ENCODE measurements around the gene LRP8.

LRP8 gene

DNA sequence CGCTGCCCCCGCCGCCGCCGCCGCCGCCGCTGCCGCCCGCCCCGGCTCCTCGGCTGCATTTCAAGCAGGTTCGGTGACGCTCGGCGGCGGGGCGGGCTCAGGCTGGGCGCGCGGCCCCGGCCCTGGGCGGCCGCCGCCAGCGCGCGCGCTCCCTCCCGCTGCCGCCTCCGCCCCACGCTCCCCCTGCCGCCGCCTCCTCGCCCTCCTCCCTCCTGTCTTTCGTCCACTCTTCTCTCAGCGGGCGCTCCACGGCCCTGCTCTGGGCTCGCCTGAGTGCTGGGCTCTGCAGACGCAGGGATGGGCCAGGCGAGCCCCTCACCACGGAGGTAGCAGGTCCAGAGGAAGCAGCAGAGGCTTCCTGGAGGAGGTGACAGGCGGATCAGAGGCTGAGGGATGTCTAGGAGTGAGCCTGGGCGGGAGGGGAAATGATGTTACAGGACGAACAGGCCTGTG is at the start of gene LRP8:
TSS of gene LRP8 (minus strand) at position 62 of the 453 bp plus-strand sequence. CDS start 158 bp downstream, outside the sequence.
- peak; percentile 86 for DNase-seq (ENCODE audit: low spot score)

DNA sequence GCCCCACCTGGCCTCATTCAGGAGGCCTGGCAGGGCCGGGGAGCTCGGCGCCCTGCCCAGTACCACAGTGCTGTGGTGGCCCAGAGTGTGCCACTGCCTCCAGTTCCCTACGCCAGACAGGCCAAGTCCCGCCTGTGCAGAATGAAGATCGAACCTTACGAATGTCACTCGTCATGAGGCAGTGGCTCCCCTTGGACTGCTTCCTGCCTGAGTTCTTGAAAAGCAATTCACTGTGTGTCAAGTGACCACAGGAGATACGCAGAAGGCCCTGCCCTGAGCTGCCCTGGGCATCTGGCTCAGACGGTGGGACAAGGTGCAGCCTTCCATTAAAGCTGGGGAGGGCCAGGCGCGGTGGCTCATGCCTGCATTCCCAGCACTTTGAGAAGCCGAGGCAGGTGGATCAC is 49.6 kb upstream of the LRP8 start:
- peak; percentile 37 for DNase-seq (ENCODE audit: low spot score)

DNA sequence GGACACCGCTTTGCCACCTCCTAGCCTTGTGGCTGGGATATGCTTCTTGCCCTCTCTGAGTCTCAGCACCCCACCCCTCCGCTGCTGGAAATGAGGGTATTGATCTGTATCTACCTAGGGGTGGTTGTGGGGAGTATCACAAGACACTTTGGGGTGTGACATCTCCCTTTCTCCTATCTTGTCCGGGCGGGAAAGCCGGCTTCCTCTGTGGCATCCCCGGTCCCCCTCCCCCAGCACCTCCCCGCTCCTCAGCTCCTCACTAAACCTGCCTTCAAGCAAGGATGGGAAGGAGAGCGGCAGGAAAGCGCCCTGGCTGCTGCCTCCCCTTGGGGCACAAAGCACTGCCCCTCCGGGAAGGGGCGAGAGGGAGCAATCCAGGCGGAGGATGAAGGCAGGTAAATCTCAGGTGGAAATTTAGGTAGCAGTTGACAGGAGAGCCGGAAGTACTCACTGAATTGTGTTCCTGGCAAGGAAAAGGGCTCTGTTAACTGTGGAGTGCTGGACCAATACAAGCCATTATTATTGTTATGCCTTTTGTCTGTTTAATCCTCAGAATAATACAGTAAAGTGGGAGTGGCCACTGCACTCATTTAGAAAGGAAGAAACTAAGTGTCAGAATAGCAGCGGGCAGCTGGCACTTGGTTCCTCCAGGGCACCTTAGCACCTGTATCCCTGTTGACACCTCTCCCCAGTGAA is 49.0 kb upstream of the LRP8 start:
- peak; percentile 39 for DNase-seq (ENCODE audit: low spot score)

DNA sequence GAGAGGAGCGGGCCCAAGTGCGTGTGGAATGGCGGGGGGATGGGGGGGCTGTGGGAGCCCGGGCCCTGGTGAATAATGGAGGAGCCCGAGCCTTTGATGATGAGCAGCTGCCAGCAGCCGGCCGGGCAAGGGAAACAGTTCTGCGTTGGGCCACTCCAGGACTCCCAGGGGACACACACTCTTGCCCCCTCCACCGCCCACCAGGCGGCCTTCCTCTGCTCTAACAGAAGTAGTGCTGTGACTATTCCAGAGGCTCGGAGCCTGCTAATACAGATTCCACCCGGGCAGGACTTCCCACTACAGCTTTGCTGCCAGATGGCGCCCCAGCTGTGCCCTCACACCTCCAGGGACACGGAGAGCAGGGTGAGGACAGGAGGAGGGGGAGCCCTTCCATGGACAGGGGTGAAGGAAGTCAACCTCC is 48.2 kb upstream of the LRP8 start:
- DNase-seq (ENCODE audit: low spot score): peak; percentile 45

DNA sequence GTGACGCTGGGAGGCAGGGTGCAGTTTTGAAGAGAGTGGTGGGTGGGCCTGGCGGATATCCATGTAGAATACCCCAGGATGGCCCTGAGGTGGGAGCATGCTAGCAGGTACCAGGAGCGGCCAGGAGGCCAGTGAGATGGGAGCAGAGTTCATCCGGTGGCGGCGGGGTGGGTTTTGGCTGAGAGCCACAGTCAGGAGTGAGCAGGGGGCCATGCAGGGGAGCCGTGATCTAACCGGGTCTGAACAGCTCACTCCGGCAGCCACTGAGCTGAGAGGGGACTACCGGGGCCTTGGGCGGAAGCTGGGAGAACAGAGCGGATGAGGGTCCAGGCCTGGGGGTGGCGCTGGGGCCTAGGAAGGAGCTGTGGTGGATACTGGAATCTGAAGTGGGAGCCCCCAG is 47.6 kb upstream of the LRP8 start:
- peak; percentile 42 for DNase-seq (ENCODE audit: low spot score)

DNA sequence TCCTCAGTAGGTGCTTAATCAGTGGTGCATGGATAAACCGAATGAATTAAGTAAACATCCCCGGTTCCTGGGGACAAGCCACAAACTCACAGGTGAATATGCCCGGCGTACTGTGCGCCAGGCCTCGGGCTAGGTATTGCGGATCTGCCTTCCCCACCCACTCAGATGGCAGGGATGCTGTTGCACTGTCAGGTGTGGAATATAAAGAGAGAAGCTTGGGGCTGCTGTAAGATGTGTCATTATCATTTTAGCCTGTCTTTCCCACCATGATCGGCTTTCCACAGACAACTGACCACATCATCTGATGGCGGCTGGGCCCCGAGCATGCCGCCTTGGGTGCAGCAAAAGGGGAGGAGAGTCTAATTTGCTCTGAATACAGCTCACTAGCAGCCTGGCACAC is 45.4 kb upstream of the LRP8 start:
- DNase-seq (ENCODE audit: low spot score): peak; percentile 32

DNA sequence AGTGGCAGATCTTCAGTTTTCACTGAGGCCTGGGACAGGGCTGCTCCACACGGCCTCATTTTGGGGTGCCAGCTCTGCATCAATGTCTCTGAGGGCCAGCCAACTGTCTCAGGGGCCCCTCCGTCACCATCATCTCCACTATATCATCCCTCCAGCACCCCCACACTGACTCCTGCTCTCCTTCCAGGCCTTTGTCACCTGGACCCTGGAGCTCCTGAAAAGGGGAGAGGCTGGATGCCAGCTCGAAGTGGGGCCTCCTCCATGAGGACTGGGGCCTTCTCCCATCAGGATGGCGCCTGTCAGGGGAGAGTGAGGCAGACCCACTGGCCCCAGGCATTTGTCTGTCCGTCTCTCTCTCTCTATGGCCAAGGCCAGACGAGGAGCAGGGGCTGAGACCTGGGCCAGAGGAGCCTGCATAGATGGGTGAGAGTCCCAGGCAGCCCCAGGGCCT is 44.7 kb upstream of the LRP8 start:
- peak; percentile 29 for DNase-seq (ENCODE audit: low spot score)

DNA sequence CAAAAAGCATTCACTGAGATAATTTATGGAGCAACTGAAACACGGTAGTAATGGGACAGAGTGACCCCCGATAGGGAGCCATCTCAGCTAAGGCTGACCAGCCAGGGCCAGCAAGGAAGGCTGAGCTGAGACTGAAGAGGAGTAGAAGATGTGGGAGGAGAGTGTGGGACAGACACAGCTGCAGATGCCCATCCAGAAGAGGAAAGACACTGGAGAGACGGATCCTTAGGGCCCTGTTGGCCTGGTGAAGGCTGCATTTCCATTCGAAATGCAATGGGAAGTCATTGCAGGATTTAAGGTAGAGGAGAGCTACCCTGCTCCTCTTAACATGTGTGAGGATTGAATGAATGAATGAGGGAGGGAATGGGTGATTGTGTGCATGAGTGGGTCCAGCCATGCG is 44.0 kb upstream of the LRP8 start:
- peak; percentile 24 for DNase-seq (ENCODE audit: low spot score)

DNA sequence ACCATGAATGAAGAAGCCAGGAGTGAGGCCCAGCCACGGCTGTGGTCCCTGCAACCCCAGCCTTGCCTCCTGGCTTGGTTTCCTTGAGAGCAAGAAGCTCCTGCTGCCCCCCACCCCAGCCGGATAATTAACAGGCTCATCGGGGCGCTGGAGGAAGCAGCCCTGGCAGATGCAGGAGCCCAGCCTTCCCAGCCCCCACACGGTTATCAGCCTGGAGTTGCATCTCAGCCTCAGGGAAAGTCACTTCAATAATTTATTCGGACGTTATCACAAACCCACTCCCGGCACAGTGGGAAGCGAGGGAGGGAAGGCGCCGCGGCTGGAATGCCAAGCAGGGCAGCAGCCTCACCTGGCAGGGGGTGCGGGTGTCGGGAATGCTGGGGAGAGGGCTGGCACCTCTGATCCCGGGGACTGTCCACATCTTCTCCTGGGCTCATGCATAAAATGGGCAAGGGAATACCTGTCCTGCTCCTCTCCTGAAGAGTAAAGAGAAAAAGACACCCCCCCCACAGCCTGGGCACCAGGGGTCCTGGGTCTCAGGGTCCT is 43.3 kb upstream of the LRP8 start:
- peak; percentile 46 for DNase-seq (ENCODE audit: low spot score)

DNA sequence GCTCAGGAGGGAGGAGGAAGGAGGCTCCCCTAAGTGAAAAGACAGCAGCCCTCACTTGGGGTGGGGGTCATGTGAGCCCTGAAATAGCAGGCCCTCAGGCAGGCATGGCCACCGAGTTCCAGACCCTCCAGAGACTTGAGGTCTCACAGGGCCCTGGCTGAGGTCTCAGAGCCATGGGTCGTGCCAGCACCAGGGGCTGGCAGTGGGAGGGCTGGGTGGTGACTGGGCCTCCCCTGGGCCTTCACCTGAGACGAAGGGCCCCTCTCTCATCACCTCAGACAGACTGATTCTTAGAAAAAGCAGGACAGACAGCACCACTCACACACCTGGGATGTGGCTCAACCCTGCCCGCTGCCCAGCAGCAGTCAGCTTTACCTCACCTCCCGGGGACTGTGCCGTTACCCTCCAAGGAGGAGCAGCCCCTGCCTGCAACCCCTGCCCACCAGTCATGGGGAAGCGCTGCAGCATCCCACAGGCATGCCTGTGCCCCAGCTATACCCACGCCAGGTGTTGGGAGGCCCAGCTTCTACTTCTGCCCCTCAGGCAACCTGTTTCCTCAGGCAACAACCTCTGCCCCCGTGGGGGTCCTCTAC is 42.6 kb upstream of the LRP8 start:
- peak; percentile 37 for DNase-seq (ENCODE audit: low spot score)

DNA sequence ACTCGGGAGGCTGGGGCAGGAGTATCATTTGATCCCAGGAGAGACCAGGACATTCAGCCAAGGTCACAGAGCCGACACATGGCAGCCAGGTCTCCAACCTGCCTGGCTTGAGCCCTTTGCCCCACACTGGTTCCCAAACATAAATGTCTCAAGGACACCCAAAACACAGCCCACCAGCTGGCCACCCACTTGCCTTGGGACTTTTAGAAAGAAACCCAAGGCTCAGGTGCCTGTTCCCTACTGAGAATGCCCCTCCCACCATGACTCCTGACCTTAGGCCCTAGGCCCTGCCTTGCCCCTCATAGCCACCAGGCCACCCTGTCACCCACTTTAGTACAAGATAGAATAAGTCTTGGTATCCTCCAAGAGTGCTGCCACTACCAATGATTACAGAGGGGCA is 41.9 kb upstream of the LRP8 start:
- DNase-seq (ENCODE audit: low spot score): peak; percentile 29

DNA sequence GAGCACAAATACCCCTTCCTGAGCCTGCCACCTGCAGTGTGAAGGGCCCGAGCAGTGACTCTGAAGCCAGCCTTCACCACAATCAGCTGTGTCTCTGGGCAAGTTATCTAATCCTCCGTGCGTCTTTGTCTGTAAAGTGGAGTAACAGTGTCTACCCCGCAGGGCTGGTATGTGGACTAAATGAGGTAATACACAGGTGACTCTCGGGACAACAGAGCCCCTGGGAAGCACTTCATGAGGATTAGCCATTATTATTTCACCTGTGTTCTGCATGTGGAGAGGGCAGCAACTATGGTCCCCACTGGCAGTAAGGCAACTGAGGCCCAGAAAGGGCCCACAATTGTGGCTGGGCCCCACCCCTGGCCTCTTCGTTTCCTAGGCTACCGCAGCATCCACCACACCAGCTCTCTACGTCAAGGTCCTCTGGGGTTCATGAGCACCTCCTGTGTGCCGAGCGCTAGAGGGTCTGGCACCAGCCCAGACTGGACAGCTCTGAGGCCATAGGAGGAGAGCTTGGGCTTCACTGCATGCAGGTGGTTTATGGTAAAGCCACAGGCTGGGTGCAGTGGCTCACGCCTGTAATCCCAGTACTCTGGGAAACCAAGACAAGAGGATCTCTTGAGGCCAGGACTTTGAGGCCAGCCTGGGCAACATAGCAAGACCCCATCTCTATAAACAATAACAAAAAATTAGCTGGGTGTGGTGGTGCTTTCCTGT is 41.3 kb upstream of the LRP8 start:
- DNase-seq (ENCODE audit: low spot score): peak; percentile 39

DNA sequence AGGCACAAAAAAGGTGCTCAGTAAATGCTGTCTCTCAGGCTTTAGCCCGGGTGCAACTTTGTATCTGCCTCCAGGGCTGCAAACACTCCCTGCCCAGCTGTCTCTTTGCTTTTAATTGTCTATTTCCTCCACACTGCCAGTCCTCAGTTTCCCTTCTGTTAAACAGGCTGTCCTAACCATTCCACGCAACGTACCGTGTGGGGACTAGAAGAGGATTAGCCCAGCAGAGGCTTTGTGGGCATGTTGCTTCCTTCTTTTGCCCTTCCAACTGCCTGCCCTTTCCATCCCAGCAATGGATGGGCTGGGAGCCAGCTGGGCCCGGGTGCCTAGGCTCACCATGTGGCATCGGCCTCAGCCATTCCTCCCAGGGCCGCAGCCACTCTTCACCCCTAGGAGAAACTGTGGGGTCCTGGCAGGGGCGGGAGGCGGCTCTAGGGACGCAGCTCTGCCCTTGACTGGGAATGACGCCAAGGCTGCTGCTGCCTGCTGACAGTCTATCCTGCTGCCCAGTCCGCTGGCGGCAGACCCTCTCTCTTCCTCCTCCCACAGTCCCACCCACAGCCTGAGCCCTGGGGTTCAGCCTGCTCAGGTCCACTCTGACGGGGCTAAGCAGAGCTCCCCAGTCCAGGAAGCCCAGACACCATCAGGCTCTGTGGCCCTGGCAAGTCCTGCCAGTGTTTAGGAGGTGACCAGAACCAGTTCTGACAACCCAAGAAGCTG is 40.6 kb upstream of the LRP8 start:
- peak; percentile 45 for DNase-seq (ENCODE audit: low spot score)

DNA sequence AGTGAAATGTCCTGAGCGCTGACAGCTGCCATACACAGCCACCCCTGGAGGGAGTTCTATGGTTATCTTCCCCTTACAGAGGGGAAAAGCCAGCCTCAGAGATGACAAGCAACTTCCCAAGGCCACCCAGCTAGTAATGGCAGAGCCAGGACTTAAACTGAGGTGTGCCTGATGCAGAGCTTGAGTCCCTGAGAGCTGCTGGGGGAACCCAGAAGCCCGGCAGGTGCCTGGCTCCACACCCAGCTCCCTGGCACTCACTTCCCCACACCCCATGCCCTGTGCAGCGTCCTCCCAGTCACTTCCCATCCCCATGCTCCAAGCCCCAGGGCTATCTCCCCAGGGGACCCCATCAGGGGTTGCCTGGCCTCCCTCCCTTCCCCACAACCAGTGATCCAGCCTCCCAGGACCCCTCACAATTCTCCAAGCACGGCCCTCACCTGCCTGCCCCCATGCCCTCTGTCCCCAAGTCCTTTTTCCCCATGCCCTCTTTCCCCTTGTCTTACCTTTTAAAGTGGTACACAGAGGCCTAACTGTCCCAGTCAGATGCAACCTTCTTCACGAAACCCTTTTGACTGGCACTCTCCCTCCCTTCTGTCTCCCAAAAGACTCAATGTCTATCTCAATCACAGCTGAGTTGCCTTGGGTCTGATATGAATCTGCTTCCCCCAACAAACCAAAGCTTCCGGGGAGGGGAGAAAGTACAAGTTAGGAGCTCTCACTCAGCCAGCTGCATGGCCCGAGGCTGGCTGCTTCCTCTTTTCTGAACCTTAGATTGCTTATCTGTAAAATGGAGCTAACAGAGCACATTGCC is 39.8 kb upstream of the LRP8 start:
- DNase-seq (ENCODE audit: low spot score): peak; percentile 45

DNA sequence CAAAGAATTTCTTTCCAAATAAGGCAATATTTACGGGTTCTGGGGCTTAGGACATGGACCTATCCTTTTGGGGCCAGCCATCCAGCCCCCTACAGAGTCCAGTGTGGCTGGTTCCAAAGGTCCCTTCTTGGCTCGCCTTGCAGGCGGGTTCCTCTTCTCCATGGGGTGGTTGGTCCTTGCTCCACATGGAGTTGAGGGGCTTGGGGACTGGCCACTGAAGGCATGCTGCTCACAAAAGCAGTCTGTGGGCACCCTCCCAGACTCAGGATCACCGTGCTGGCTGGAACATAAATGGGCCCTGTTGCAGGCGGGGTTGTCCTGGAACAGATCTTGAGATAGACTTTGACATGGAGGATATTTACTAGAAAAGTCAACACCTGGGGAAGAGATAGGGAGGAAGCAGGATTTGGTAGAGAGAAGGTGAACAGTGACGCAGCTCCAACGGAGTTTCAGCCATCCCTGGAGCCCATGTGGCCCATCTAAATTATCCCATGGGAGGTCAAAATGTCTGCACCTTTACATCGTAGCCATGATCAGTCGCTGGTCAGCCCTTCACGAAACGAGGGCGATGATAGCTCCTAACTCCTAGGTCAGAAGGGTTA is 39.1 kb upstream of the LRP8 start:
- DNase-seq (ENCODE audit: low spot score): peak; percentile 21

DNA sequence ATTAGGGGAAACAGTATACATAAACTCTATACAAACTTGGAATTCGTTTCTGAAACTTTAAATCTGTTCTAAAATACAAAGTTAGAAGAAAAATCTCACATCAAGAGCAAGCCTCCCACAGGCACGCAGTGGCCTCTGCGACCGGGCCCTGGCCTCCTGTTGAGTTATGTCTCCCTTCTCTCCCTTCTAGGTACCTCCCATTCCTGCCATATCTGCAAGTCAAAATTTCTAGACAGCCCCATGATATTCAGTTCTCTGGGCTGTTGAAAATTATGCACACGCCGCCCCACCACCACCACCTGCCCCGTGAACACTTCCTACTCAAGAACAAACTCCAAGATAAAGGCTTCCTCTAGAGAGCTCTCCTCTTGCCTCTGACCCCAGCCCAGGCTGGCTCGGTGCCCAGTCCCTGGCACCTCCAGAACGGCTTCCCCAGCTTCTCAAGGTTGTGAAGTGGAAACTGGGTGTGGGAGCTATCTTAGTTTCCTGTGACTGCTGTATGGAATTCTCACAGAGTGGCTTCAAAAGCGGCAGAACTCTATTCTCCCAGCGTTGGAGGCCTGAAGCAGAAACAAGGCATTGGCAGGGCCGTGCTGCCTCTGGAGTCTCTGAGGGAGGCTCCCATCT is 37.7 kb upstream of the LRP8 start:
- peak; percentile 21 for DNase-seq (ENCODE audit: low spot score)

DNA sequence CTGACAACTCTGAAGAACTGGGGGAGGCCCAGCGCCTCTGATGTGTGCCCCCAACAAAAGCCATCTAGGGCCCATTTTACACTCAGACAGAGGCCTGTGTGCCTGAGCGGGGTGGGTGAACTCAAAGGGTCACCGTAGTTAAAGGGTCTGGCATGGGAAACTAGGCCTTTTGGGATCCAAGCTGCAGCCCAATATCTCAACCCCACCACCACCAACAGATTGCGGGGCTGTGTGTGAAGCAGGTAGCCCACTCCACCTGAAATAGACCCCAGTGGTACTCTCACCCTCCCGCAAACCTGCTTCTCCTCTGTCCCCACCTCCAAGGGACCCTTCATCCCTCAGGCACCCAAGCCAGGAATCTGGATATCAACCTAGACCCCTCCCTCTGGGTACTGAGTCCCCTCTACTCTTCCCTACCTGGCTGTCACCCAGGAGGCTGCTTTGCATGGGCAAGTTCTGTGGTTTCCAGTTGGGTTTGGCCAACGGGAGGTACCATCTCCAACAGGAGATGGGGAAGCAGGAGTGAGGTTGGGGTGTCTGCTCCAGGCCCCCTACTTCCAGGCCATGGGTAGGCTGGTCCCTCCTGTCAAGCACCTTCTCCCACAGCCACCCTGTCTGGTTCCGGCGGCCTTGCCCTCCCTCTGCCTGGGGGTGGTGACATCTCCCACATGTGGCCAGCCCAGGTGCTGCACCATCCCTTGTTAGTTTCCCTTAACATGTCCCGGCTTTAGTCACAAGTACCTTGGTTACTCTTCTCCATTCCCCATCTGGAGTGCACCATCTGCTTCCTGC is 35.2 kb upstream of the LRP8 start:
- peak; percentile 49 for DNase-seq (ENCODE audit: low spot score)

DNA sequence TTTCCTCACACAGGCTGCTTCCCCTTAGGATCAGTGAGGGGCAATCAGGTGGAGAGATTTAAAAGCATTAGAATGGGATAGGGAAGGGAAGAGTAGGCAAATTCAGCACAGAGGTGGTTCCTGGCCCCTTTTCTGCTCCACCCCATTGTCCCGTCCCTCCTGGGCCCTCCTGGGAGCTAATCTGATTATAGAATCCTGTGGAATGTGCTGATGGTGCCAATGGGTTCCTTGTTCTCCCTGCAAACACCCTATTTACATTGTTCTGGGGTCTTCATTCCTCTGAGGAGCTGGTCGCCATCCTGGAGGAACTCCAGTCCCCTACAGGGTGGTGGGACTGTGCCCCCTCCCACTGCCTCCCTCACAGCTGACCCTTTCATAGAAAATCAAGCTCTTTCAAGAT is 34.4 kb upstream of the LRP8 start:
- peak; percentile 61 for DNase-seq (ENCODE audit: low spot score)

DNA sequence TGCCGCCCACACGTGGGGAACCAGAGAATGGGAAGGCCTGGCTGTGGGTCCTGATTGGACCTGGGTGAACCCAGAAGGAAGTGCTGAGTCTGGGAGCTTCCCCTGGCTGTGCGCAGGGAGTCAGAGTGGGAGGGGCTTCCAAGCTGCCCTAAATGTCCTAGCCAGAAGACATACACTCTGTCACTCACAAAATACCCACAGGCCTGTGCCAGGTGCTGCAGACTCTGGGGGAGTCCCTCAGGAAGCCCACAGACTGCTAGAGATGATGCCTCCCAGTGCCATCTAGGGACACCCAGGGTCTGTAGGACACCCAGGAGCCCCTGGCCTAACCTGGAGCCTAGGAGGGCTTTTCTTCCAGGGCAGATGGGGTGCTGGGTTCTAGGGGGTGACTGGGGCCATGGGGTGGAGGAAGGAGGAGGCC is 33.7 kb upstream of the LRP8 start:
- DNase-seq (ENCODE audit: low spot score): peak; percentile 41

DNA sequence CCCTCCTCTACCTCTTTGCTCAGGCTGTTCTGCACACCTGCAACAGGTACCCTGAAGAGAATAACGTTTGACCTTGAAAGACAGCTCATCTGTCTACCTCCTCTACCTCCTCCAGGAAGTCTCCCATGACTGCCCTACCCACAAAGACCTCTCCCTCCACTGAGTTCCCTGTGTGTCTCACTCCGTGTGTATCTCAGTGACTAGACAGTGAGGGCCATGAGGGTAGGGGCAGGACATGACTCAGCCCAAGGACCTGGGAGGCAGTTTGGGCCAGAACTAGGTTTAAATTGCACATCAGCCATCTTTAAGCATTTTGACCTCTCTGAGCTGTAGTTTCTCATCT is 32.0 kb upstream of the LRP8 start:
- DNase-seq (ENCODE audit: low spot score): peak; percentile 18
